Measurements from ENCODE around the gene COL26A1.

Gene COL26A1

GRCh38 chr7:101362334-101363195 lies at the start of gene COL26A1:
Gene COL26A1 (plus strand): TSS chr7:101362875. CDS start chr7:101363033, 158 bp downstream.
- H3K27me3 ChIP-seq (ENCODE audit: insufficient read depth, low read length), result peaks cover 9% of the 10 kb centered on the region
- H3K9me3 ChIP-seq (ENCODE audit: insufficient read depth, low read depth, low read length), result no peaks in the 10 kb centered on the region
- no peak within 1 kb of the TSS for H3K27ac ChIP-seq (ENCODE audit: low read length)
- peak within 1 kb of the TSS; percentile 87 for H3K4me3 ChIP-seq (ENCODE audit: low read length)
- no peaks in the 10 kb centered on the region; the same call in 1 of the 2 replicates for H3K4me1 ChIP-seq (ENCODE audit: insufficient read depth, low read length)
- H3K36me3 ChIP-seq (ENCODE audit: insufficient read depth, low read depth, low read length), result no peaks in the 10 kb centered on the region
- peak within 1 kb of the TSS; percentile 89 for H3K9ac ChIP-seq (ENCODE audit: low read depth, low read length)

DNA sequence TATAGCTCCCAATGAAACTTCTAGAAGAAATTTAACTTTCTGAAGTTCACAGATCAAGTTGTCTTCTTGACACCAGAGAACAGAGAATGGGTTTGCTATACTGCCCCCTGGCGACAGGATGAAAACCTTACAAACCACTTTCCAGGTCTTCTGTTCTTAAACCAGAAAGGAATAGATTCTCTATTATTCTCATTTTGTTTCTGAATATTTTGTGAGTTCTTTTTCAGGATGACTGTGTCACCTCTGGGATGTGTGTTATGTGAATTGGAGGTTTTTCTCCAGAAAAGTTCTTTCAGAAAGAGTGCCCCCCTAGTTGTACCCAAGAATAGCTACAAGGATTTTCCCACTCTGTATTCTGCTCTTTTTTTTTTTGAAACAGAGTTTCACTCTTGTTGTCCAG lies 47.3 kb upstream of the COL26A1 start:
- Histone ChIP-seq H3K4me1 (ENCODE audit: insufficient read depth, low read length) (no peaks in the 10 kb centered on the region), H3K27ac (ENCODE audit: low read length) (no peak overlapping the region), H3K36me3 (ENCODE audit: insufficient read depth, low read depth, low read length) (peaks cover 63% of the 10 kb centered on the region), H3K9me3 (ENCODE audit: insufficient read depth, low read depth, low read length) (no peaks in the 10 kb centered on the region; the same call in 1 of the 2 replicates), H3K4me3 (ENCODE audit: low read length) (no peak overlapping the region), H3K27me3 (ENCODE audit: insufficient read depth, low read length) (no peaks in the 10 kb centered on the region), H3K9ac (ENCODE audit: low read depth, low read length) (no peak overlapping the region)

- Histone ChIP-seq H3K9me3 (ENCODE audit: insufficient read depth, low read depth, low read length) (no peaks in the 10 kb centered on the region), H3K36me3 (ENCODE audit: insufficient read depth, low read depth, low read length) (peaks cover 27% of the 10 kb centered on the region), H3K4me1 (ENCODE audit: insufficient read depth, low read length) (peaks cover 4% of the 10 kb centered on the region; the same call in 1 of the 2 replicates), H3K9ac (ENCODE audit: low read depth, low read length) (no peak overlapping the region), H3K27me3 (ENCODE audit: insufficient read depth, low read length) (no peaks in the 10 kb centered on the region), H3K27ac (ENCODE audit: low read length) (no peak overlapping the region), H3K4me3 (ENCODE audit: low read length) (no peak overlapping the region)
Observed at GRCh38 chr7:101319401-101319800, 43.3 kb upstream of the COL26A1 start.

GRCh38 chr7:101321491-101322401 lies 40.9 kb upstream of the COL26A1 start, which contains the start of gene IFT22:
Gene IFT22 (minus strand): TSS chr7:101321812. CDS start chr7:101321709, 103 bp downstream.
- Histone ChIP-seq H3K27me3 (ENCODE audit: insufficient read depth, low read length) (no peaks in the 10 kb centered on the region), H3K9me3 (ENCODE audit: insufficient read depth, low read depth, low read length) (no peaks in the 10 kb centered on the region), H3K36me3 (ENCODE audit: insufficient read depth, low read depth, low read length) (peaks cover 9% of the 10 kb centered on the region; the same call in 1 of the 2 replicates), H3K4me3 (ENCODE audit: low read length) (peak within 1 kb of the TSS; percentile 92), H3K27ac (ENCODE audit: low read length) (peak within 1 kb of the TSS; percentile 67), H3K9ac (ENCODE audit: low read depth, low read length) (peak within 1 kb of the TSS; percentile 97), H3K4me1 (ENCODE audit: insufficient read depth, low read length) (peaks cover 4% of the 10 kb centered on the region; the same call in 1 of the 2 replicates)

GRCh38 chr7:101328159-101328558 lies 34.5 kb upstream of the COL26A1 start:
- Histone ChIP-seq H3K27me3 (ENCODE audit: insufficient read depth, low read length) (no peaks in the 10 kb centered on the region), H3K27ac (ENCODE audit: low read length) (no peak overlapping the region), H3K4me3 (ENCODE audit: low read length) (no peak overlapping the region), H3K4me1 (ENCODE audit: insufficient read depth, low read length) (no peaks in the 10 kb centered on the region), H3K36me3 (ENCODE audit: insufficient read depth, low read depth, low read length) (no peaks in the 10 kb centered on the region), H3K9ac (ENCODE audit: low read depth, low read length) (no peak overlapping the region), H3K9me3 (ENCODE audit: insufficient read depth, low read depth, low read length) (no peaks in the 10 kb centered on the region)

DNA sequence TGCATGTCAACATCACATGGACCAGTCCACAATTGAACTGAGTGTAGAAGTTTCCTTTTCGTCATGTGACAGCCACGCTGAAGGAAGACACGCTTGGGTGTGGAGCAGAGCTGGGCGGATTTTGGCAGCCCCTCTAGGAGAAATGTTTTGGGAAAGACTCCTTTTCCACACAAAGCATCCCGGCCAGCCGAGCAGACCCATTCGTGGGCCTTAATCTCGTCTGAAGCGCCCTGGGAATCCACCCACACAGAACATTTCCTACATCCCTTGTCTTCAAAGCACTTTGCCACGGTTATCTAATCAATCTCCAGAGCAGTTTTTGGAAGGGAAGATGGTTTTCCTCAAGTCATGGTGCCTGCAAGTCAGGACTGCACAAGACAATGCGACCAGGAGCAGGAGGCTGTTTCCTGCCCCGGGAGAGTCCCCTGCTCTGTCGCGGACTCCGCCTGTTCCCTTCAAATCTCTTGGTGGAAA lies 32.6 kb upstream of the COL26A1 start:
- Histone ChIP-seq H3K4me3 (ENCODE audit: low read length) (no peak overlapping the region), H3K27ac (ENCODE audit: low read length) (no peak overlapping the region), H3K36me3 (ENCODE audit: insufficient read depth, low read depth, low read length) (no peaks in the 10 kb centered on the region), H3K4me1 (ENCODE audit: insufficient read depth, low read length) (no peaks in the 10 kb centered on the region), H3K27me3 (ENCODE audit: insufficient read depth, low read length) (no peaks in the 10 kb centered on the region), H3K9ac (ENCODE audit: low read depth, low read length) (no peak overlapping the region), H3K9me3 (ENCODE audit: insufficient read depth, low read depth, low read length) (no peaks in the 10 kb centered on the region)

DNA sequence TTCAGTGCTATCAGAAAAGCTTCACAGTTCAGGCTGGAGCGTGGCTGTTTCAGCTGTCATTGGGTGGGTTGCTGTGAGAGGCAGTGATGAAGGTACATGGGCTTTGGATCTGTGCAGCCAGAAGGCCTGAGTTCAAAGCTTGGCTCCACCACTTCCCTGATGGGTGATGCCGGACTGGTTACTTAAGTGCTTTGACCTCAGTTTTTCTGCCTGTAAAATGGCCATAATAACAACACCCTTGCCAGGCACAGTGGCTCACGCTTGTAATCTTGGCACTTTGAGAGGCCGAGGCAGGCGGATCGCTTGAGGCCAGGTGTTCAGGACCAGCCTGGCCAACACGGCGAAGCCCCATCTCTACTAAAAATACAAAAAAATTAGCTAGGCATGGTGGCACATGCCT lies 30.6 kb upstream of the COL26A1 start:
- Histone ChIP-seq H3K27me3 (ENCODE audit: insufficient read depth, low read length) (no peaks in the 10 kb centered on the region), H3K9me3 (ENCODE audit: insufficient read depth, low read depth, low read length) (no peaks in the 10 kb centered on the region), H3K4me3 (ENCODE audit: low read length) (no peak overlapping the region), H3K27ac (ENCODE audit: low read length) (no peak overlapping the region), H3K36me3 (ENCODE audit: insufficient read depth, low read depth, low read length) (no peaks in the 10 kb centered on the region), H3K9ac (ENCODE audit: low read depth, low read length) (no peak overlapping the region), H3K4me1 (ENCODE audit: insufficient read depth, low read length) (no peaks in the 10 kb centered on the region)

DNA sequence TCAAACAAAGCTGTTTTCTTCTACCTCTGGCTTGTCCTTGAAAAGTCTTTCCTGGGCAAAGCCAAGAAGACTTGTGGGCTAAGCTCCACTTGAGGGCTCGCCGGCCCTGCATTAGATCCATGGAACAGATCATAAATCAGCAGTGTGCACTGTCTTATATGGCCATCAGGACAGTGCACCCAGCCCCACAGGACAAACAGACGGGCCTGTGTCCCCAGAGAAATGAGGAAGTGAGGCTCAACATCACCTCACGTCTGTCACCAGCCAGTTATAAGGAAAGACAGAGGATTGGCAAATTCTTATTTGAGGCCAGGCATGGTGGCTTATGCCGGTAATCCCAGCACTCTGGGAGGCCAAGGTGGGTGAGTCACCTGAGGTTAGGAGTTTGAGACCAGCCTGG lies 28.8 kb upstream of the COL26A1 start:
- Histone ChIP-seq H3K27me3 (ENCODE audit: insufficient read depth, low read length) (no peaks in the 10 kb centered on the region), H3K27ac (ENCODE audit: low read length) (no peak overlapping the region), H3K9ac (ENCODE audit: low read depth, low read length) (no peak overlapping the region), H3K9me3 (ENCODE audit: insufficient read depth, low read depth, low read length) (no peaks in the 10 kb centered on the region), H3K36me3 (ENCODE audit: insufficient read depth, low read depth, low read length) (no peaks in the 10 kb centered on the region), H3K4me1 (ENCODE audit: insufficient read depth, low read length) (no peaks in the 10 kb centered on the region), H3K4me3 (ENCODE audit: low read length) (no peak overlapping the region)

DNA sequence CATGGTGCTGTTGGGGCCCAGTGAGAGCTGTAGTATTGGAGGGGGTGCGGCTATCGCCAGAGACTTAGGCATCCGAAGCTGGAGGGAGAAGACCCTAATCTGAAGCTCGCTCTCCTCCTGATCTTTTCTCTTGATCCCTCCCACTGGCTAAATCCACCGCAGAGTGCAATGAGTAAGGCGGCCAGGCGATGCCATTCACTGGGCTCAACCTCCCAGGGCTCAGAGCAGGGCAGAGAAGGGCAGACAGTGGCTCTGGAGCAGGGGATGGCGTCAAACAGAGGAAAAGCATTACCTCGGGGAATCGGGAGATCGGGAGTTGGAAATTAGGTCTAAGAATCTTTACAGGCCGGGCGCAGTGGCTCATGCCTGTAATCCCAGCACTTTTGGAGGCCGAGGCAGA lies 22.3 kb upstream of the COL26A1 start:
- Histone ChIP-seq H3K4me3 (ENCODE audit: low read length) (no peak overlapping the region), H3K9me3 (ENCODE audit: insufficient read depth, low read depth, low read length) (no peaks in the 10 kb centered on the region), H3K36me3 (ENCODE audit: insufficient read depth, low read depth, low read length) (no peaks in the 10 kb centered on the region), H3K9ac (ENCODE audit: low read depth, low read length) (no peak overlapping the region), H3K4me1 (ENCODE audit: insufficient read depth, low read length) (no peaks in the 10 kb centered on the region), H3K27ac (ENCODE audit: low read length) (no peak overlapping the region), H3K27me3 (ENCODE audit: insufficient read depth, low read length) (no peaks in the 10 kb centered on the region)

GRCh38 chr7:101342892-101343291 lies 19.8 kb upstream of the COL26A1 start:
- Histone ChIP-seq H3K4me1 (ENCODE audit: insufficient read depth, low read length) (no peaks in the 10 kb centered on the region), H3K9ac (ENCODE audit: low read depth, low read length) (no peak overlapping the region), H3K27ac (ENCODE audit: low read length) (no peak overlapping the region), H3K27me3 (ENCODE audit: insufficient read depth, low read length) (no peaks in the 10 kb centered on the region), H3K36me3 (ENCODE audit: insufficient read depth, low read depth, low read length) (no peaks in the 10 kb centered on the region), H3K4me3 (ENCODE audit: low read length) (no peak overlapping the region), H3K9me3 (ENCODE audit: insufficient read depth, low read depth, low read length) (no peaks in the 10 kb centered on the region)

DNA sequence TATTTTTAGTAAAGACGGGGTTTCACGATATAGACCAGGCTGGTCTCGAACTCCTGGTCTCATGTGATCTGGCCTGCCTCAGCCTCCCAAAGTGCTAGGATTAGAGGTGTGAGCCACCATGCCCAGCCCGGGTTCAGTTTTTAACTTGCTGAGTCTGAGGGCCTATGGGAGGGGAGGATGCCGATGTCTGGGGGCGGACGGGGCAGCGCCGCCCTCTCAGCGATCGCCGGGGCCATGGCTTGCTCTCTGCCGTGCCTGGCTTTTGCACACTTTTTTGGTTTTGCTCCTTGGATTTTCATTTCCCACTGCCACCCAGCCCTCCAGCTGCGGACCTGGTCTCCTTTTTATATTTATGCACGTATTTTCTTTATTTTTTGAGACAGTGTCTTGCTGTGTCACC lies 15.2 kb upstream of the COL26A1 start:
- no peaks in the 10 kb centered on the region for H3K27me3 ChIP-seq (ENCODE audit: insufficient read depth, low read length)
- no peak overlapping the region for H3K4me3 ChIP-seq (ENCODE audit: low read length)
- no peak overlapping the region for H3K27ac ChIP-seq (ENCODE audit: low read length)
- no peaks in the 10 kb centered on the region for H3K4me1 ChIP-seq (ENCODE audit: insufficient read depth, low read length)
- H3K9me3 ChIP-seq (ENCODE audit: insufficient read depth, low read depth, low read length), result no peaks in the 10 kb centered on the region
- H3K9ac ChIP-seq (ENCODE audit: low read depth, low read length), result no peak overlapping the region
- no peaks in the 10 kb centered on the region for H3K36me3 ChIP-seq (ENCODE audit: insufficient read depth, low read depth, low read length)
